ENCODE measurements around the gene CNOT6. TPM values are rescaled to one million over a fixed set of nuclear protein-coding genes. Genes with fewer than 3 reads are reported as not detected.

Gene CNOT6
- polyA plus RNA-seq, 4 donors: 53.0 to 74.1 (median 61.4) TPM

DNA sequence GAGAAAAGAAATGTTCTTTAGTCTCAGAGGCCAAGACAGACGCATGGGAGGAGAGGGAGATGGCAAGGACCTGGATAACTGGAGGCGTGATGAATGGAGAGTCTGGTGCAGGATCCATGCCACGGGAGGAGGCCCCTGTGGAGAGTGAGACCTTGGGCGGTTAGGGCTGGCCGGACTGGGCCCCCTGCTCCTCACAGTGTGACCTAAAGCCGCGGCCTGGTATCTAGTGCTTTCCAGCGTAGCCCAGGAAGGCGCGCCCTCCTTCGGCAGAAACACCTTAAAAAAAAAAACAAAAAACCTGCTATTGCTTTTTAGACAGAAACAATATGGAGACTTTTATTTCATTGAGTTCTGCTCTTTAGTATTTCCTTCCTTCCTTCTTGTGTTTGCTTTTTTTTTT, 64.1 kb downstream of the CNOT6 start:
- no peak for DNase-seq (ENCODE audit: low read depth in 4 of 4, low spot score in 3 of 4)

DNA sequence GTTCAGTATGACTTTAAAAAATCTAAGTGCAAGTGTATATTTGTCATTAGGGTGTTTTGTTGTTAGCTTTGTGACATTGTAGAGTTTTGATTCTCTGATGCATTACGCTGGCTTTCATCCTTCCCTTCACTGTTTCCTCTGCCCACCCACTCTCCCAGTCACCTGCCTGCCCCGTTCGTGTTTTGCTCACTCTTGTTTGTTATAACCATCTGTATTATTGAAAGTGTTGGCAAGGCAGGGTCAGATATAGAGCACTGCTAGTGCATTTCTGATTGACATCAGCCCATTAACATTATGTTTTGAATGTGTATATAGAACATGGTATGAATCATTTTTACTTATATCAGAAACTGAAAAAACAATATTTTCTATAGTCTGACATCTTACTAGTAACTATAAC, 69.8 kb downstream of the CNOT6 start:
- no peak for DNase-seq (ENCODE audit: low read depth in 4 of 4, low spot score in 3 of 4)

DNA sequence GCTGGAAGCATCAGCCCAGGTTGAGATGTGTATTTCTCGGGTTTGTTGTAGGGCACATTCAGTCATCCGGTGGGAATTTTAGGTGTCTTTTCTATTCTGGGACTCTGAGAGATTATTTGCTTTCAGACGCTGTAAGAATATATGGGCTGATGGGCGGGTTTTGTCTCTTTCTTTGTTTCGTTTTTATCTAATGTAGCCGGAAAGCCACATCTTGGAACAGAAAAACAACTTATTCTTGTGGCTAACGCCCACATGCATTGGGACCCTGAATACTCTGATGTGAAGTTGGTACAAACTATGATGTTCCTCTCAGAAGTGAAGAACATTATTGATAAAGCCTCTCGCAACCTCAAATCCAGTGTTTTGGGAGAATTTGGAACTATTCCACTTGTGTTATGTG, 74.7 kb downstream of the CNOT6 start:
- DNase-seq (ENCODE audit: low read depth in 4 of 4, low spot score in 3 of 4): no peak

DNA sequence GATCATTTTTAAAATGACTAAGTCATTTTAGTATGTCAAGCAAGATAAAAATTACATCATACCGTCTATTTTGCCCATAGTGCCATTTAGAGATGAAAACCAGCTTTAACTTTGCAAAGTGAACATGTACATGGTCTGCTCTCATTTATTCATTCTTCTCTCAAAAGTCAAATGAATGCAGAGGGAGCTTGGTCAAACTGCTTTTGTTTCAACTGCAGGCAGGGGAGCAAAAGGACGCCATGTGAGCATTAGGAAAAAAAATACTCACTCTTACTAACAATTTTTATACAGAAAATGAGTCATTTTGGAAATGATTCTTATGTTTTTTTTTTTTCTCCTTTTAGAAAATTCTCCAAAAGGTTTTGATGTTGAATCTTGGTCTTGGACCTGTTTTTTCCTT, 81.4 kb downstream of the CNOT6 start:
- DNase-seq (ENCODE audit: low read depth in 4 of 4, low spot score in 3 of 4): no peak

DNA sequence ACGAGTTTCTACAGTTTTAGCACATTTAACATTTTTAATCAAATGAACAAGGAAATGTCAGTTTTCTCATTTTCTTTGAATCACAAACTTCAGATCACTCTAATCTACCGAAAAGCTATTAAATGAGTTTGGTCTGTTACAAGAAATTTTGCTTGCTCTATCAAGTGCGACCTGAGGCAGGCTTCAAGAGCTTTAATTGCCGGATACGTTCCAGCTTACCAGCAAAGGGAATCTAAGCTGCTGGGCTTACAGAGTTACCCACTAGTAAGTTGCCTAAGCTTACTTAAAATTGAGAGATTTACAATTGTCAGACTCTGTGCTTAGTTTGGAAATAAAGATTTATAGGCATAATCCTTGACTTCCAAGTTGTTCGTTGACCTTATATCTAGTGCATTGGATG, 86.5 kb downstream of the CNOT6 start:
- no peak for DNase-seq (ENCODE audit: low read depth in 4 of 4, low spot score in 3 of 4)

DNA sequence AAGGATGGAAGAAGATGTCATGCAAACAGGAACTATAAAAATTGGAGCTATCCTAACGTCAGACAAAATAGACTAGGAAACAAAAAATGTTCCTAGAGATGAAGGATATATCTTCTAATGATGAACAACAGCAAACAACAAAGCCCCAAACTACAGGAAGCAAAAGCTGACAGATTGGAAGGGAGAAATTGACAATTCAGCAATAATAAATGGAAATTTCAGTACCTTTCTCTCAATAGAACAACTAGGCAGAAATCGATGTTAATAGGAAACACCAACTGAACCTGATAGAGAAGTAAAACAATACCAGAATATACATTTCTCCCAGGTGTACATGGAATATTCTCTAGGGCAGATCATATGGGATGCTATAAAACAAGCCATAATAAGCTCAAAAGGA, 89.6 kb downstream of the CNOT6 start:
- no peak for DNase-seq (ENCODE audit: low read depth in 4 of 4, low spot score in 3 of 4)

DNA sequence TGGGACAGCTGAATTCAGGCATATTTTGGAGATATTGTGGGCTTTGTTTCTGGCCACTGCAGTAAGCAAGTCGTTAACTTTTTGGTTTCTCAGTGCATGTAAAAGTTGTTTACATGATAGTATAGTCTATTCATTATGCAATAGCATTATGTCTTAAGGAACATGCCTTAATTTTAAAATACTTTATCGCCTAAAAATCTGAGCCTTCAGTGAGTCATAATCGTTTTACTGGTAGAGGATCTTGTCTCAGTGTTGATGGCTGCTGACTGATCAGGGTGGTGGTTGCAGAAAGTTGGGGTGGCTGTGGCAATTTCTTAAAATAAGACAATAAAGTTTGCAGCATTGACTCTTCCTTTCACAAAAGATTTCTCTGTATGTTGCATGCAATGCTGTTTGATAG, 92.0 kb downstream of the CNOT6 start:
- DNase-seq (ENCODE audit: low read depth in 4 of 4, low spot score in 3 of 4): no peak

DNA sequence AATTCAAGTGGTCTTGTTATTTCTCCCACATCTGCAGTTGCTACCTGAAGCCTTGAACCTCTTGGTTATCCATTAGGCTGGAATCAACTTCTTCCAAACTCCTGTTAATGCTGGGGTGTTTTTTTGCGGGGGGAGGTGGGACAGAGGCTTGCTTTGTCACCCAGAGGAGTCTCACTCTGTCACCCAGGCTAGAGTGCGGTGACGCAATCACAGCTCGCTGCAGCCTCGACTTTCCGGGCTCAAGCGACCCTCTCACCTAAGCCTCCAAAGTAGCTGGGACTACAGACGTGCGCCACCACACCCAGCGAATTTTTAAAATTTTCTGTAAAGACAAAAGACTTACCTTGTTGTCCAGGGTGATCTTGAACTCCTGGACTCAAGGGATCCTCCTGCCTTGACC, 92.7 kb downstream of the CNOT6 start:
- DNase-seq (ENCODE audit: low read depth in 4 of 4, low spot score in 3 of 4): no peak

DNA sequence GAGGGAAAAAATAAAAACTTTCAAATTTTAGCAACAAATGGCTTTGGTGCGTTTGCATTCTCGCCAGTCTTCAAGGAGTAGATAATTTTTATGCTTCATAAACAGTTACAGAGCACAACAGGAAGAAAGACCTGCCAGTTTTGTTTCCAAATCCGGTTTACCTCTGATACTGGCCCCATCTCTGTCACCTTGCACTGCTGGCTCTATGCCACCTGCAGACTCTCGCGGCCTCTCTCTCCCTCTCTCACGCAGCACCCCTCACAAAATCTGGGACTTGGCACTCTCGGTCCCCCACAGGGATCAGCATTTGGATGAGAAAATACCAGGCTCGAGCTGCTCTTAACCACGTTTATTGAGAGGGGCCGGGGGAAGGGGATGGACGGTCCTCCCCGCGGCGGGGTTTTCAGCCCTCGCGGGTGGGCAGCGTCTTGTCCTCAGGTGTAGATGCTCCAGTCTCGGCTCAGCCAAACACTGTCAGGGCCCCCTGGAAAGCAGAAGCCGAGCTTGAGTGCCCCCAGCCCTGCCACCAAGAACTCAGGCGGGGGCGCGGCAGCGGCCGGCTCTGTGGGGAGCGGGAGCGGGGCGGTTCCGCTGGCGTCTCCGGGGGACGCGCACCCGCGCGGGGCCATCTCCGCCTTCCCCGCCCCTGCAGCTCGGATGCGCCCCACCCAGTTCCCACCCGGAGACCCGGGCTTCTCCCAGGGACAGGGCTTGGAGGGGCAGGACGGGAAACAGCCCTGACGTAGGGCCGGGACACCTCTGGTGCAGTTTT, 95.8 kb downstream of the CNOT6 start:
- DNase-seq (ENCODE audit: low read depth in 4 of 4, low spot score in 3 of 4): no peak

DNA sequence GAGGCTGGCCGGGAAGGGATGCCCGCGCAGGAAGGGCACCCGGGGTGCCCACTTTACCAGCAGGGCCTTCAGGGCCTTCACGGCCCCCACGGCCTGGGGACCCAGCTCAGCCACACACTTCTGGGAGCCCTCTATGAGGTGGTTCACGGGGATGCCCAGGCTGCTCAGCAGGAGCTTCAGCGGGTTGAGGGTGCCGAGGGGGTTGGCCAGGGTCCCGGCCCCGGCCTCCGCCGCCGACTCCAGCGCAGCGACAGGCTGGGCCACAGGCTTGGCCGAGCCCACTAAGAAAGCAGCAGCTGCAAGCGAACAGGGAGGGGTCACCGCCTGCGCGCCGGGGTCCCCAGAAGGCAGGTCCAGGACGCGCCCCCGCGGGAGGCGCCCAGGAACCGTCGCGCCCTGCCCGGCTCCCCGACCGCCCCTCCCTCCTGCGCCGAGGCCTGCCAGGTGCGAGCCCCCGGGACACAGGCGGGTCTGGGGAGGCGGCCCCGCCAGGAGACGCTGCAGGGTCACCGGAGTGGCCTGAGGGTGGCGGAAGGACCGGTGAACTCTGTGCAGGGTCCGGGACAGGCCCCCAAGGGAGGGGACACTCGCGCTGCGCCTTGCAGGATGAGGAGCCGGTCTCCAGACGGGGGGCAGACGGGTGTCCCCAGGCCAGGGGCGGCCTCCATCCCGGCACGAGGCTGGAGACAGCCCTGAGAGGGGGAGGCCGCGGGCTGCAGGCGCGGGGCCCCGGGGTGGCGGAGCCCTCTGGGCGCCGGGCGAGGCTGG, 96.5 kb downstream of the CNOT6 start:
- no peak for DNase-seq (ENCODE audit: low read depth in 4 of 4, low spot score in 3 of 4)

DNA sequence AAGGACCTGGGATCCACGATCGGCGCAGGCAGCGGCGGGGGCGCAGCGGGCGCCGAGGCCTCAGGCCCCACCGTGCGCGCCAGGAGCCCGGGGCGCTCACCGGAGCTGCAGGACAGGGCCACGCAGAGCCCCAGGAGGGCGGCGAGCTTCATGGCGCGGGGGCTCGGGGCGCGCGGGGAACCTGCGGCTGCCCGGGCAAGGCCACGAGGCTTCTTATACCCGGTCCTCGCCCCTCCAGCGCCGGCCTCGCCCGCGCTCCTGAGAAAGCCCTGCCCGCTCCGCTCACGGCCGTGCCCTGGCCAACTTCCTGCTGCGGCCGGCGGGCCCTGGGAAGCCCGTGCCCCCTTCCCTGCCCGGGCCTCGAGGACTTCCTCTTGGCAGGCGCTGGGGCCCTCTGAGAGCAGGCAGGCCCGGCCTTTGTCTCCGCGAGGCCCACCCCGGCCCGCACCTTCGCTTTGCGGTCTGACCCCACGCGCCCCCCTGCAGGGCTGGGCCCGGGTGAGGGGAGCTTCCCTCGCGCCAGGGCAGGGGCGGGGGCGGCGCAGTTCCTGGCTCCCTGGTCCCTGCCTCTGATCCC, 97.2 kb downstream of the CNOT6 start, which contains the start of gene SCGB3A1:
SCGB3A1 (minus strand) TSS at position 189 of the 577 bp plus-strand sequence; CDS start at position 152, 37 bp downstream.
- no peak for DNase-seq (ENCODE audit: low read depth in 4 of 4, low spot score in 3 of 4)

DNA sequence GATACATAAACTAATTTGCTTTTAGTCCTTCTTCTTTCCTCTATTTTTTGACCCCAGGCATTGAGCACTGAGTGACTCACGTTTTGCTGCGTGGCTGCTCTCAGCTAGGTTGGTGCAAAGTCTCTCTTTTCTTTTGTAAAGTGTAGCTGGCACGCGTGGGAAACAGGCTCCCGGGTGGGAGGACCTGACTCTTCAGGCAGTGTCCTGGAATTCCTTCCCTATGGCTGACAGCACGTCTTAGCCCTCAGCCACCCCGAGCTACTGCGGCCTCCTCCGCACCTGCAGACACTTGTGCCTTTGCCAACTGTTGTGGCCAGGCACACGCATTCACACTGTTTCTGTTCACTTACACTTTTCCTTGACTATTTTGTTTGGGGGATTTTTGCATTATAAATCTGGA, 98.0 kb downstream of the CNOT6 start:
- no peak for DNase-seq (ENCODE audit: low read depth in 4 of 4, low spot score in 3 of 4)

DNA sequence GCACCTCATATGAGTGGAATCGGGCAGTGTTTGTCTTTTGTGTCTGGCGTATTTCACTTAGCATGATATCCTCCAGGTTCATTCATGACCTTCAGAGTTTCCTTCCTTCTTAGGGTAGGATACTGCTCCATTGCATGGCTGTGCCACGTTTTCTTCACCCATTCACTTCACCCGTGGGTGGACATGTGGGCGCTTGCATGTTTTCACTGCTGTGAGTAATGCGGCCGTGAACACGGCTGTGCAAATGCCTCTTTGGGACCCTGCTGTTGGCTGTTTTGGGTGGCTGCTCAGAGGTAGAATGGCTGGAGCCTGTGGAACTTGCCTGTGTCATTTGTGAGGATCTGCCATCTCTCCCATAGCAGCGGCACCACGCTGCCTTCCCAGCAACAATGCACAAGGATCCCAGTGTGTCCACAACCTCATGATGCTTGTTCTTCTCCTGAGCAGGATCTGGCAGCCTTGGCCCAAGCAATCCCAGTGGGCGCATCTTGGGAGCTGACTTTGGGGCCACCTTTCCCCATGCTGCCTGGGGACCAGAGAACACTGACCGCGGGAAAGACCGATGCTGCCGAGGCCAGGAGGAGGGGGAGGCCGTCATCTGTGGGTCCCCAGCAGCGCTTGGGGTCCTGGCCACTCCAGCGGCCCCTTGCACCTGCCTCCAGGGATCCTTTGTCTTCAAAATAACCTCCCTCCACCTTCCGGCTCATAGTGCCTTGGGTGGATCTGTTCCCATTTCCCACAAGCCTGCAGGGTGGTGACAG, 99.4 kb downstream of the CNOT6 start:
- DNase-seq (ENCODE audit: low read depth in 4 of 4, low spot score in 3 of 4): no peak

DNA sequence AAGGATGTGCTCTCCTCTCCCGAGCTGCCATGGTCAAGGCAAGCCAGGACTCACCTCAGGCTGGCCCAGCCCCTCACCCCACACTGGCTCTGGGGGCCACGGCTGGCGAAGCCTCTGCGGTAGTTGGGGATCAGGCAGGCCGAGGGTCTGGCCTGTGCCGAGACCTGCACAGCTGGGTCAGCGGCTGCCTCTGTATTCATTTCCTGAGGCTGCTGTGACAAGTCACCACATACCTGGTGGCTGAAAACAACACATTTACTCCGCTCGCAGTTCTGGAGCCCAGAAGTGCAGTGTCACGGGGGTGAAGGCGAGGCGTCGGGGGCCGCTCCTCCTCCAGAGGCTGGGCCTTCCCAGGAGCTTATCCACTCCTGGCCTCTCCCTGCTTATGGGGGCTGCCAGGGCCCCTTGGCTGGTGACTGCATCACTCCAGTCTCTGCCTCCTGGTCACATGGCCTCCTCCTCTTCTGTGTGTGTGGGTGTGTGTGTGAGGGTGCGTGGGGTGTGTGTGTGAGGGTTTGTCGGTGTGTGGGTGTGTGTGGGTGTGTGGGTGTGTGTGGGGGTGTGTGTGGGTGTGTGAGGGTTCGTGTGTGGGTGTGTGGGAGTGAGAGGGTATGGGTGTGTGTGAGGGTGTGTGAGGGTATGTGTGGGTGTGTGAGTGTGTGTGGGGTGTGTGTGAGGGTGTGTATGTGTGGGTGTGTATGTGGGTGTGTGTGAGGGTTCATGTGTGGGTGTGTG, 100.3 kb downstream of the CNOT6 start:
- DNase-seq (ENCODE audit: low read depth in 4 of 4, low spot score in 3 of 4): no peak

DNA sequence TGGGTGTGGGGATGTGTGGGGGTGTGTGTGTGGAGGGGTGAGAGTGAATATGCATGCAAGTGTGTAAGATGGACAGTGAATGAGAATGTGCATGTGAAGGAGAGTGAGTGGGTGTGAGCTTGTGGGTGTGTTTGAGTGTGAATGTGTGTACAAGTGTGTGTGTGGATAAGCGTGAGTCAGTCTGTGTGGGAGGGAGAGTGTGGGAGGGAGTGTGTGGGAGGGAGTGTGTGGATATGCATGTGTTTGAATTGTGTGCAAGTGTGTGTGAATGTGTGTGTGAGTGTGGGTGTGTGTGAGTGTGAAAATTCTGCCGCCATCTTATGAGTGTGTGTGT, 100.8 kb downstream of the CNOT6 start:
- no peak for DNase-seq (ENCODE audit: low read depth in 4 of 4, low spot score in 3 of 4)

DNA sequence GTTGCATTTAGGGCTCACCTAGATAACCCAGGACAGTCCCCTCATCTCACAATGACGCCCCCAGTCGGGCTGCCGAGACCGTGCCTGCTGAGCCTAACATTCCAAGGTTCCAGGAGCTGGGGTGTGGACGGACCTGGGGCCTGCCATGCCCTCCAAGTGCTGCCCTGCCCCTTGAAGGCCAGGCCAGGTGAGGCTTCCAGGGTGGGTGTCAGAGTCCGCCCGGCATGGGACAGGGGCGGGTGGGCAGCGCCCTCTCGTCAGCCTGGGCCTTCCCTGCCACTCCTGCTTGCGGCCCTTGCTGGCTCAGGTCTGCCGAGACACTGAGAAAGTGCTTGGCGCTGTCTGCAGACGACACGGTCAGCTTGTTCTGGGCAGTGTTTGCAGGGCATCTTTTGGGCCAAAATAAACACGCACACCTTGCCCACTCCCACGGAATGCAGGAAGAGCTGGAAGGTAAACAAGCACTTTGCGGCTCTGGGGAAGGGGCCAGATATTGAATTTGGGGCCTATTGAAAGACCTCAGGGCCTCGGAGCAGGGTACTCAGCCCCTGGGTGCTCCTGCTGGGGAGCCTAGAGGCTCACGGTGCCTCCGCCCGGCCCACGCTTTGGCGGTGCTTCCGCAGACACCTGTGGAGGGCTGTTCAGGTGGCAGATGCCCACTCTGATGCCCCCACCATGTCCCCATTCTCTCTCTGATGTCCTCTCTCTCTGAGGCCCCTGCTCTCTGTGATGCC, 101.4 kb downstream of the CNOT6 start:
- no peak for DNase-seq (ENCODE audit: low read depth in 4 of 4, low spot score in 3 of 4)

DNA sequence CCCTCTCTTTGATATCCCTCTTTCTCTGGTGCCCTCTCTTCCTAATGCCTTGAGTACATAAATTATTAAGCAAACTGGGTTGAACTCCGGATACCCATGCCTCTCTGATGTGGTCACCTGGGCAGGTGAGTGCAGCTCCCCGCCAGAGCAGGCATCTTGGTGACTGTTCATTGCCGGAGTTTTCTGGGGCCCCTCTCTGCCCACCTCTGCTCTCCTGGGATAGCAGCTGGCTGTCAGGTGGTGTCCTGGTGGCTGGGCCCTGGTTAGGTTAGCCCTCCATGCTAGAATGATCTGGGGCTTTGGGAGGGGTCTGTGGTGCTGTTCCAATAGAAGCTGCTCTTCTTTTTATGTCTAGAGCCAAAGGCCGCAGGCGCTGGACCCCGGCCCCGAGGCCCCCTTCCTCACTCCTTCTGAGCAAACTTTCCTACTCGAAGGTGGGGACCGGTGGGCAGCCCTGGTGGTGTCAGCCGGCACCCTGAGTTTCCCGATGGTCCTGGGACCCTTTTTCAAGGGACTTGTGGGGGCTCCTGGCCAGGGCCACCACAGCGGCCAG, 102.0 kb downstream of the CNOT6 start:
- no peak for DNase-seq (ENCODE audit: low read depth in 4 of 4, low spot score in 3 of 4)

DNA sequence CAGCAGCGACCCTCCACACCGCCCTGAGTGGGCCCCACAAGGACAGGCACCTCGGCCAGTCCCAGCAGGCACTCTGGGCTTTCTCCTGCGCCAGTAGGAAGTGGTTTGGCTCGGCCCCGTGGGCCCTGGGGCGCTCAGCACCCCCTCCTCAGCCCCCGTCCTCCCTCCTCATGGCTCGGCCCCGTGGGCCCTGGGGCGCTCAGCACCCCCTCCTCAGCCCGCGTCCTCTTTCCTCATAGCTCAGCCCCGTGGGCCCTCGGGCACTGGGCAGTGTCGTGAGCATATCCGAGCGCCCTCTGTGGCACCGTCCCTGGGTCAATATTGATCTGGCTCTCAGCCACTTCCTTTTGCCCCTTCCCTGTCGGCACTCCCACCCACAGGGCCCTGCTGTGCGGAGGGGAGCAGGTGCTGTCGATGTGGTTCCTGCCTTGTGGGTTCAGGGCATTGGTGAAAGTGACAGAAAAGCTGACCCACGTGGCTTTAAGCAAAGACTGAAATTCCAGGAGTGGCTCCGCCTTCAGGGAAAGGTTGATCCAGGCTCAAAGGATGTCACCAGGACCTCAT, 102.6 kb downstream of the CNOT6 start:
- DNase-seq (ENCODE audit: low read depth in 4 of 4, low spot score in 3 of 4): no peak

DNA sequence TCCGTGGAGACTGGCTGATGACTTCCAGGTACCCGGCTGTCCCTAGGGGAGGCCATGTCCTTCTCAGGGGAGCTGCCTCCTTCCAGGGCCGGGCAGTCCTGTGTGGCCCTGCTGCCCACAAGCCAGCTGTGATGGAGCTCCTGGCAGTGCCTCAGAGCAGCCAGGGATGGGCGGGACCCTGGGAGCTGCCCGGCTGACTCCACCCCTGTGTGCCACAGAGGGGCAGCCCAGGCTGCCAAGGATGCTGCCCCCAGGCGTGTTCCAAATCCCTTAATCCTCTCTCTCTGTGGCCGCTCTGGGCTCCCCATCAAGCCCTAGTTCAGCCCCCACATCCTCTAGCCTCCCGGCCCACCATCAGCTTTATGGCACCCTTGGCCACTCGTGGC, 104.1 kb downstream of the CNOT6 start:
- no peak for DNase-seq (ENCODE audit: low read depth in 4 of 4, low spot score in 3 of 4)

Data from right renal pelvis (tissue), 4 donors.